Keratinocyte (primary cell): ENCODE results near the gene ATP8A2. TPM values are rescaled to one million over a fixed set of nuclear protein-coding genes. Genes with fewer than 3 reads are reported as not detected.

ENCODE experiments used
- DNase-seq: peaks from one replicate; pipeline ENCODE4 v3.0.0-alpha.2; 2011; ENCODE audit warnings: low read depth, missing footprints, low spot score
- FAIRE-seq: peaks from 2 replicates; lab custom pipeline; 2011; peaks lifted over from hg19 to GRCh38; lab: Jason Lieb, UNC
- H2AFZ ChIP-seq: 2 replicates; pipeline ENCODE4 v1.6.0; 2012; ENCODE audit warnings: low read length, control low read depth, inconsistent platforms; ENCODE audit not compliant: control insufficient read depth
- H3K27ac ChIP-seq: 2 replicates; pipeline ENCODE4 v1.5.1; 2011; ENCODE audit warnings: low read length; ENCODE audit not compliant: control insufficient read depth, insufficient read depth
- H3K27me3 ChIP-seq: 3 replicates; pipeline ENCODE4 v1.6.0; 2011; ENCODE audit warnings: low read length; ENCODE audit not compliant: control insufficient read depth, insufficient read depth; ENCODE audit errors: extremely low read depth
- H3K36me3 ChIP-seq, 2 experiments: 2 replicates in 1 of 2; 3 replicates in 1 of 2; pipeline ENCODE4 v1.5.1; 2011; ENCODE audit warnings: low read length in 2 of 2, mild to moderate bottlenecking in 1 of 2; ENCODE audit not compliant: control insufficient read depth in 2 of 2, insufficient read depth in 2 of 2; ENCODE audit errors: extremely low read depth in 1 of 2
- H3K4me1 ChIP-seq: 3 replicates; pipeline ENCODE4 v1.5.1; 2011; ENCODE audit warnings: low read length; ENCODE audit not compliant: control insufficient read depth, insufficient read depth; ENCODE audit errors: extremely low read depth
- H3K4me2 ChIP-seq: 3 replicates; pipeline ENCODE4 v1.6.0; 2011; ENCODE audit warnings: low read depth, low read length; ENCODE audit not compliant: control insufficient read depth, insufficient read depth; ENCODE audit errors: extremely low read depth
- H3K4me3 ChIP-seq, 3 experiments: fragments of 200-600 bp in 1 of 3; sonication (generic) in 1 of 3; 2 replicates in 2 of 3; 3 replicates in 1 of 3; pipeline ENCODE4 v1.5.1; 2011 to 2016; ENCODE audit warnings: low read length in 3 of 3, mild to moderate bottlenecking in 3 of 3, control low read depth in 2 of 3, inconsistent platforms in 1 of 3, low read depth in 1 of 3, mixed read lengths in 1 of 3, mixed run types in 1 of 3, moderate library complexity in 1 of 3; ENCODE audit not compliant: control insufficient read depth in 2 of 3, insufficient read depth in 2 of 3; ENCODE audit errors: extremely low read depth in 1 of 3
- H3K79me2 ChIP-seq: 2 replicates; pipeline ENCODE4 v1.6.0; 2012; ENCODE audit warnings: low read length; ENCODE audit not compliant: control insufficient read depth, insufficient read depth
- H3K9ac ChIP-seq: 3 replicates; pipeline ENCODE4 v1.6.0; 2011; ENCODE audit warnings: low read length; ENCODE audit not compliant: control insufficient read depth, insufficient read depth; ENCODE audit errors: extremely low read depth
- H3K9me1 ChIP-seq: 3 replicates; pipeline ENCODE4 v1.6.0; 2011; ENCODE audit warnings: low read length; ENCODE audit not compliant: control insufficient read depth, insufficient read depth; ENCODE audit errors: extremely low read depth
- H3K9me3 ChIP-seq: 2 replicates; pipeline ENCODE4 v1.5.1; 2012; ENCODE audit warnings: low read depth, low read length; ENCODE audit not compliant: control insufficient read depth
- H4K20me1 ChIP-seq: 3 replicates; pipeline ENCODE4 v1.6.0; 2011; ENCODE audit warnings: low read length; ENCODE audit not compliant: control insufficient read depth, insufficient read depth; ENCODE audit errors: extremely low read depth
- EZH2 ChIP-seq: IDR thresholded peaks from one replicate; pipeline ENCODE4 v1.6.1; 2012; ENCODE audit warnings: inconsistent platforms, mild to moderate bottlenecking, low read length, moderate library complexity
- dilution Hi-C: fragments of 300-500 bp; cut with MboI; formaldehyde crosslinking; loops from one replicate; pipeline ENCODE4 v1.7.0; 2020; ENCODE audit warnings: low sequenced_read_pairs; ENCODE audit not compliant: extremely low pct_ligation_motif_present
- polyA plus RNA-seq, 5 experiments: library from polyadenylated mRNA; depleted of rRNA in 3 of 5; stranded (reverse) in 3 of 5; stranded (forward) in 1 of 5; unstranded in 1 of 5; fragments of >200 nt; gene quantifications; 1 replicate in 1 of 5; 2 replicates in 3 of 5; 3 replicates in 1 of 5; pipeline versions ENCODE4 v1.2.1 to v1.2.3, GENCODE V29; 2011 to 2012; ENCODE audit warnings: missing spikeins in 2 of 5, low read depth in 1 of 5, low replicate concordance in 1 of 5
- TF ChIP-seq, protein P1 (sequence below), 3 experiments: IDR thresholded peaks in 1 of 3; conservative IDR thresholded peaks in 1 of 3; optimal IDR thresholded peaks in 1 of 3; 2 replicates in 2 of 3; 3 replicates in 1 of 3; pipeline versions ENCODE3 to v1.5.1; 2011; ENCODE audit warnings: low read length in 3 of 3, mild to moderate bottlenecking in 3 of 3, moderate library complexity in 2 of 3, control low read depth in 1 of 3, inconsistent platforms in 1 of 3; ENCODE audit not compliant: insufficient read depth in 2 of 3; ENCODE audit errors: extremely low read depth in 1 of 3

The ATP8A2 gene
- polyA plus RNA-seq, 1 donor (not counting 4 experiments of a cell fraction or from before 2014, with no cell fraction given): 0.16 TPM

- Histone ChIP-seq H3K4me2 (no peak overlapping the region), H3K4me3 (no peak overlapping the region), H4K20me1 (no peaks in the 10 kb centered on the region), H3K9ac (no peak overlapping the region), H3K27ac (no peak overlapping the region), H3K27me3 (no peaks in the 10 kb centered on the region), H2AFZ (no peak overlapping the region), H3K9me1 (no peaks in the 10 kb centered on the region), H3K4me1 (peaks cover 11% of the 10 kb centered on the region), H3K36me3 (no peaks in the 10 kb centered on the region), H3K9me3 (no peaks in the 10 kb centered on the region), H3K79me2 (no peaks in the 10 kb centered on the region)
- dilution Hi-C loops: no loop called here
- DNase-seq (no peak), FAIRE-seq (no peak)
- no peak for TF ChIP-seq EZH2
- TF ChIP-seq, protein P1, sequence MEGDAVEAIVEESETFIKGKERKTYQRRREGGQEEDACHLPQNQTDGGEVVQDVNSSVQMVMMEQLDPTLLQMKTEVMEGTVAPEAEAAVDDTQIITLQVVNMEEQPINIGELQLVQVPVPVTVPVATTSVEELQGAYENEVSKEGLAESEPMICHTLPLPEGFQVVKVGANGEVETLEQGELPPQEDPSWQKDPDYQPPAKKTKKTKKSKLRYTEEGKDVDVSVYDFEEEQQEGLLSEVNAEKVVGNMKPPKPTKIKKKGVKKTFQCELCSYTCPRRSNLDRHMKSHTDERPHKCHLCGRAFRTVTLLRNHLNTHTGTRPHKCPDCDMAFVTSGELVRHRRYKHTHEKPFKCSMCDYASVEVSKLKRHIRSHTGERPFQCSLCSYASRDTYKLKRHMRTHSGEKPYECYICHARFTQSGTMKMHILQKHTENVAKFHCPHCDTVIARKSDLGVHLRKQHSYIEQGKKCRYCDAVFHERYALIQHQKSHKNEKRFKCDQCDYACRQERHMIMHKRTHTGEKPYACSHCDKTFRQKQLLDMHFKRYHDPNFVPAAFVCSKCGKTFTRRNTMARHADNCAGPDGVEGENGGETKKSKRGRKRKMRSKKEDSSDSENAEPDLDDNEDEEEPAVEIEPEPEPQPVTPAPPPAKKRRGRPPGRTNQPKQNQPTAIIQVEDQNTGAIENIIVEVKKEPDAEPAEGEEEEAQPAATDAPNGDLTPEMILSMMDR (optimal IDR thresholded peaks at IDR 0.05 in 1 of 3, IDR thresholded peaks at IDR 0.05 in 1 of 3, conservative IDR thresholded peaks at IDR 0.05 in 1 of 3; ENCODE audit: extremely low read depth in 1 of 3, insufficient read depth in 2 of 3, low read length in 3 of 3): no peak
These were observed 536.6 kb downstream of the ATP8A2 start for GRCh38 chr13:25908366-25908765.

DNA sequence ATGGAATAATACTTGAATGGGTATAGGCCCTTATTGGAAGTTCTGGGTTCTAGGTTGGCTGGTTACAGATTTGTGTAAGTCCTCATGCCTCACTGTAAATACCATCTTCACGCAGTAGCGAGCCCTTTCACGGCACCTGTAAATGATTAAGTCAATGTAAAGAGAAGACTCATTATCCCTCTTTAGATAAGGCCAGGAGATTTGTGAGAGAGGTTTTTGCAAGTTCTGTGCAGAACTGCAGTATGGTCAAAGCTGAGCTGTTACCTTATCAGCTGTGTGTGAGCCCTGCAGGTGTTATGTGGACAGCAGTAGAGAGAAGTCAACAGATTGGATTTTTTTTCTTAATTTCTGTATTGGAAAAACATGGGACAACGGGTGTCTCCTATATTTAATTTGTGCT is 538.5 kb downstream of the ATP8A2 start:
- Histone ChIP-seq H3K4me1 (peaks cover 11% of the 10 kb centered on the region), H3K79me2 (no peaks in the 10 kb centered on the region), H3K4me2 (no peak overlapping the region), H2AFZ (no peak overlapping the region), H3K4me3 (no peak overlapping the region), H3K9me1 (no peaks in the 10 kb centered on the region), H3K27me3 (no peaks in the 10 kb centered on the region), H3K27ac (no peak overlapping the region), H3K9me3 (no peaks in the 10 kb centered on the region), H3K9ac (no peak overlapping the region), H3K36me3 (no peaks in the 10 kb centered on the region), H4K20me1 (no peaks in the 10 kb centered on the region)
- FAIRE-seq (no peak), DNase-seq (no peak)
- dilution Hi-C loops: no loop called here
- no peak for TF ChIP-seq EZH2

DNA sequence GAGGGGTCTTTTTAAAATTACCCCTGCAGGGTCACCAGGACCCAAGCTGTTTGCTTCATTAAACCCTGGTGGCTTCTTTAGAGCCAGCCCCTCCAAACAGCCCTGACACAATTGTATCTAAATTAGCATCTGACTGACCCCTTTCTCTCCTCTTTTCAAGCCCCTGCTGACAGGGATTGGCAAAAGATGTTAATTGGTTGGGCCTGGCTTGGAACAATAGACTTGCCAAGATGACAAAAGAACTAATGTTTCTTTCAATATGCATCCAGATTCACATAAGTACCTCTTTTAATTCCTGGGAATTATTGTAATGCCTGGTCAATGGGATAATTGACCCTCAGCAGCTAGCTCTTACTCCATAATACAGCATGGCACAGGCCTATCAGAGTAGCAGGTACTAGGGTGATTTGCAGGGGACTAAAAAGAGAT is 539.2 kb downstream of the ATP8A2 start:
- no peaks in the 10 kb centered on the region for H4K20me1 ChIP-seq
- peaks cover 3% of the 10 kb centered on the region for H3K4me1 ChIP-seq
- no peak for FAIRE-seq
- dilution Hi-C loops: no loop called here
- no peak for DNase-seq
- H3K9me3 ChIP-seq: no peaks in the 10 kb centered on the region
- no peaks in the 10 kb centered on the region for H3K9me1 ChIP-seq
- no peak overlapping the region for H3K27ac ChIP-seq
- TF ChIP-seq, protein P1 (optimal IDR thresholded peaks at IDR 0.05 in 1 of 3, IDR thresholded peaks at IDR 0.05 in 1 of 3, conservative IDR thresholded peaks at IDR 0.05 in 1 of 3; ENCODE audit: extremely low read depth in 1 of 3, insufficient read depth in 2 of 3, low read length in 3 of 3): no peak
- no peak for TF ChIP-seq EZH2
- H3K36me3 ChIP-seq: no peaks in the 10 kb centered on the region
- no peak overlapping the region for H2AFZ ChIP-seq
- no peaks in the 10 kb centered on the region for H3K79me2 ChIP-seq
- H3K27me3 ChIP-seq: no peaks in the 10 kb centered on the region
- H3K4me2 ChIP-seq: no peak overlapping the region
- no peak overlapping the region for H3K9ac ChIP-seq
- no peak overlapping the region for H3K4me3 ChIP-seq
